ENCODE results near the gene HPCAL1. TPM values are rescaled to one million over a fixed set of nuclear protein-coding genes. Genes with fewer than 3 reads are reported as not detected.

The HPCAL1 gene
- total RNA-seq, 4 donors from 2014 or later: 34.5 to 54.2 (median 41.3) TPM

DNA sequence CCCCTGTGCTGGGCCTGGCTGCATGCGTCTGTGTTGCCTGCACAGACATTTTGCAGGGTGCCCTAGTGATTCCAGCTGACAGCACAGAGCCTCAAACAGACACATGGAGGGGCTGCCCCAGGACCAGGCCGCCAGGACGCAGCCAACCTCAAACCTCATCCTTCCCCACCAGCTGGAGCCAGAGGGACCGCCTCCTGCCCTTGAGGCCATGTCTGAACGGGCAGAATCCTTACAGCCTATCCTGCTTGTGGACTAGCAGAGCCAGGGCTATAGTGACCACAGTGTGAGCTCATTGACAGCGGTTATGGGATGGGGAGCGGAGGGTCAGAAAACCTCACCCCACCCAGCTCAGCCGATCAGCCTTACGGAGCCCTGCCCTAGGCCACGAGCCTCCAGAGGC lies 123.0 kb downstream of the HPCAL1 start:
- Histone ChIP-seq H3K4me1 (peaks cover 0 to 18% (median 16%) of the 10 kb centered on the region in 4 donors), H3K4me3 (no peak overlapping the region), H3K27ac (replicated peaks in 1 of 4) (no peak overlapping the region), H3K27me3 (no peaks in the 10 kb centered on the region), H3K9me3 (no peaks in the 10 kb centered on the region), H3K36me3 (peaks cover 11 to 73% (median 57%) of the 10 kb centered on the region in 4 donors)
- WGBS: 92% methylated on average over 6 of the region's 10 CpGs
- TF ChIP-seq, protein P1, sequence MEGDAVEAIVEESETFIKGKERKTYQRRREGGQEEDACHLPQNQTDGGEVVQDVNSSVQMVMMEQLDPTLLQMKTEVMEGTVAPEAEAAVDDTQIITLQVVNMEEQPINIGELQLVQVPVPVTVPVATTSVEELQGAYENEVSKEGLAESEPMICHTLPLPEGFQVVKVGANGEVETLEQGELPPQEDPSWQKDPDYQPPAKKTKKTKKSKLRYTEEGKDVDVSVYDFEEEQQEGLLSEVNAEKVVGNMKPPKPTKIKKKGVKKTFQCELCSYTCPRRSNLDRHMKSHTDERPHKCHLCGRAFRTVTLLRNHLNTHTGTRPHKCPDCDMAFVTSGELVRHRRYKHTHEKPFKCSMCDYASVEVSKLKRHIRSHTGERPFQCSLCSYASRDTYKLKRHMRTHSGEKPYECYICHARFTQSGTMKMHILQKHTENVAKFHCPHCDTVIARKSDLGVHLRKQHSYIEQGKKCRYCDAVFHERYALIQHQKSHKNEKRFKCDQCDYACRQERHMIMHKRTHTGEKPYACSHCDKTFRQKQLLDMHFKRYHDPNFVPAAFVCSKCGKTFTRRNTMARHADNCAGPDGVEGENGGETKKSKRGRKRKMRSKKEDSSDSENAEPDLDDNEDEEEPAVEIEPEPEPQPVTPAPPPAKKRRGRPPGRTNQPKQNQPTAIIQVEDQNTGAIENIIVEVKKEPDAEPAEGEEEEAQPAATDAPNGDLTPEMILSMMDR (IDR thresholded peaks at IDR 0.05): no peak
- DNase-seq (ENCODE audit: extremely low spot score): no peak
- intact Hi-C loops (cut with DNase I): no loop called here

DNA sequence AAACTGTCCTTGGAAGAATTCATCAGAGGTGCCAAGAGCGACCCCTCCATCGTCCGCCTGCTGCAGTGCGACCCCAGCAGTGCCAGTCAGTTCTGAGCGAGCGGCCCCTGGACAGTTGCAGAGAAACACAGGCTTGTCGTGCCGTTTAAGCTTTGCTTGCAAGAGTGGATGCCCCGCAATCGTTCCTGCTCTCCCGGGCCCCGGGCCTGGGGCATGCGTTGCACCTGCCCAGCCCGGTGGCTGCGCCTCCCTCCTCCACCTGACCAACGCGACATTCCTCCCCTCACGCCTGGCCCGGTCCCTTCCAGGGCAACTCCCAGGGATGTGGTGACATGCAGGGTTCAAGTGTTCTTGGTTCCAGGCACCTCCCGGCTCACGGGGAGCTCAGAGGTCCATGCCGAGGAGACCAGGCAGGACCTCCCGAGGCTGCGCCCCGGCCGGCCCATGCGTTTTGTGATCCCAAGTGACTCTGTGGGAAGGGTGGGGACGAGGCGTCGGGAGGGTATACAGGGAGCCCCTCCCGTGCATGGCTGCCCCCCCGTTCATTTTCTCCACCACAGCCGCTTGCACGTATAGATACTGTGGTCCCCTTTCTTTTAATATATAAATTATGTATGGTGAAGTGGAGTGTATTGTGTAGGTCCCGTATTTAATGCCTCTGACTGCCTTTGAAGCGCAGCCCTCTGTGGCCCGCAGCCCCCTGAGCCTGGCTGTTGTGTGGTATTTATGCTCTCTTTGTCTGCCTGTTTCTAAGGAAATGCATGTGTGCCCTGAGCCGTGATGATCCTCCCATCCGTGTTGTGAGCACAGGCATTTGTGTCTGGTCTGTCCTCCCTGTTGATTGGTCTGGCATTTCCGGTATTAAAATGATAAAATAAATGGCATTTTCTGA lies 124.3 kb downstream of the HPCAL1 start:
- no peaks in the 10 kb centered on the region for H3K9me3 ChIP-seq
- 93% methylated on average over 30 of the region's 40 CpGs for WGBS
- H3K27ac ChIP-seq (replicated peaks in 1 of 4): peak overlapping the region; percentile 16 to 59 (median 46)
- H3K4me3 ChIP-seq: peak overlapping the region in 1 of 4 donors; percentile 25
- peaks cover 0 to 7% (median 0%) of the 10 kb centered on the region in 4 donors for H3K27me3 ChIP-seq
- intact Hi-C loops (cut with DNase I): no loop called here
- DNase-seq (ENCODE audit: extremely low spot score): no peak
- peaks cover 2 to 21% (median 18%) of the 10 kb centered on the region in 4 donors for H3K4me1 ChIP-seq
- peaks cover 11 to 61% (median 50%) of the 10 kb centered on the region in 4 donors for H3K36me3 ChIP-seq
- TF ChIP-seq, protein P1 (IDR thresholded peaks at IDR 0.05): no peak
- no peak for TF ChIP-seq POLR2AphosphoS5 (IDR thresholded peaks at IDR 0.05)
- TF ChIP-seq POLR2A (IDR thresholded peaks at IDR 0.05; ENCODE audit: low read depth): no peak
- TF ChIP-seq EP300 (IDR thresholded peaks at IDR 0.05): no peak

DNA sequence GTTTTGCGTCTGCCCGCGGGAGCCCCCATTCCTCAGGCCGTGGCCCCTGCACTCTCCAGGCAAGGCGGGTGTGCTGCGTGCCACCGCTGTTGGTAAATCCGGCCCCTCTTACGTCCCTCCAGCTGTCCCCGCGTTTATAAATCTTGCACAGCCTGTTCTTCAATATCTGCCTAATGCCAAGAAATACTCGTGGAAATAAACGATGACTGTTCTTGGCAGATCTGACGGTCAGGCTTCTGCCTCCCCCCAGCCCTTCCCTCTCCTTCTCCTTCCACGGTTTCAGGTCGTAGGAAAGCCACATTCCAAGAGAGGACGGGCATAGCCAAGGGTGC lies 124.9 kb downstream of the HPCAL1 start:
- WGBS: 59% methylated on average over 17 of the region's 17 CpGs
- Histone ChIP-seq H3K27me3 (peaks cover 0 to 13% (median 2%) of the 10 kb centered on the region in 4 donors), H3K36me3 (peaks cover 11 to 55% (median 44%) of the 10 kb centered on the region in 4 donors), H3K27ac (replicated peaks in 1 of 4) (peak overlapping the region; percentile 16 to 59 (median 46)), H3K4me3 (peak overlapping the region in 1 of 4 donors; percentile 25), H3K9me3 (no peaks in the 10 kb centered on the region), H3K4me1 (peaks cover 5 to 27% (median 24%) of the 10 kb centered on the region in 4 donors)
- DNase-seq (ENCODE audit: extremely low spot score): no peak
- TF ChIP-seq, protein P1 (IDR thresholded peaks at IDR 0.05): no peak
- TF ChIP-seq POLR2A (IDR thresholded peaks at IDR 0.05; ENCODE audit: low read depth): no peak
- peak in 1 of 2 donors; percentile 19 for TF ChIP-seq POLR2AphosphoS5 (IDR thresholded peaks at IDR 0.05)
- intact Hi-C loops (cut with DNase I): no loop called here

DNA sequence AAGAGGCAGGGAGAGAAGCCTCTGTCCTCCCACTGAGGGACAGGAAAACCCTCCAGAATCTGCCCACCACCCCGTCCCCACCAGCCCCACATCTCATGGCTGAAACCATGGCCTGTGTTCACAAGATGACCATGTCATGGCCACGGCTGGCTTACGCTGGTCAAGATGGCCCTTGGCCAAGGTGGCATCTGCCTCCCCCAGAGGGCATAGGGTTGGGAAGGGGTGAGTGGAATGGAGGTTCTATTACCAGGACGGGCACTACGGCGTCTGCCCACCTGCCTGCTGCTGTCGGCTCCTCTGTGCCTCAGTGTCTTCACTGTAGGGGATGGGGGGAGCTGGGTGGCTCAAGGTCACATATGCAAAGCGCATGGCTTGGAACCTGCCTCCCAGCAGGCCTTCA lies 125.7 kb downstream of the HPCAL1 start:
- peak overlapping the region in 2 of 4 donors; percentile 53 to 59 for H3K27ac ChIP-seq (replicated peaks in 1 of 4)
- peaks cover 0 to 19% (median 4%) of the 10 kb centered on the region in 4 donors for H3K27me3 ChIP-seq
- H3K9me3 ChIP-seq: no peaks in the 10 kb centered on the region
- TF ChIP-seq, protein P1 (IDR thresholded peaks at IDR 0.05): no peak
- TF ChIP-seq EP300 (IDR thresholded peaks at IDR 0.05): no peak
- TF ChIP-seq POLR2AphosphoS5 (IDR thresholded peaks at IDR 0.05): no peak
- TF ChIP-seq POLR2A (IDR thresholded peaks at IDR 0.05; ENCODE audit: low read depth): no peak
- peaks cover 7 to 47% (median 36%) of the 10 kb centered on the region in 4 donors for H3K36me3 ChIP-seq
- H3K4me1 ChIP-seq: peaks cover 9 to 31% (median 27%) of the 10 kb centered on the region in 4 donors
- 97% methylated on average over 8 of the region's 8 CpGs for WGBS
- intact Hi-C loops (cut with DNase I): no loop called here
- H3K4me3 ChIP-seq: no peak overlapping the region
- DNase-seq (ENCODE audit: extremely low spot score): no peak
